Kidney epithelial cell (primary cell): ENCODE results near the gene DCPS. TPM values are rescaled to one million over a fixed set of nuclear protein-coding genes. Genes with fewer than 3 reads are reported as not detected.

Experiments used
- DNase-seq: peaks from one replicate; pipeline ENCODE4 v3.0.0-alpha.2; 2010; ENCODE audit warnings: low read depth
- H3K27me3 ChIP-seq: 2 replicates; pipeline ENCODE4 v1.6.0; 2011; ENCODE audit warnings: low read length; ENCODE audit not compliant: control insufficient read depth, insufficient read depth
- H3K36me3 ChIP-seq: 2 replicates; pipeline ENCODE4 v1.5.1; 2011; ENCODE audit warnings: low read length; ENCODE audit not compliant: control insufficient read depth, insufficient read depth
- H3K4me3 ChIP-seq: 2 replicates; pipeline ENCODE4 v1.5.1; 2011; ENCODE audit warnings: low read depth, mild to moderate bottlenecking, control low read depth, low read length
- CTCF ChIP-seq: IDR thresholded peaks from 2 replicates; pipeline ENCODE4 v1.5.1; 2011; ENCODE audit warnings: mild to moderate bottlenecking, moderate library complexity, low read length, control low read depth, inconsistent platforms; ENCODE audit not compliant: insufficient read depth, poor library complexity, severe bottlenecking
- total RNA-seq: library from RNA; depleted of rRNA; stranded (reverse); fragments of >200 nt; gene quantifications from 2 replicates; pipeline ENCODE4 v1.2.3, GENCODE V29; 2015

Gene DCPS
- total RNA-seq, 1 donor from 2014 or later: 15.0 TPM

- H3K4me3 ChIP-seq: no peak overlapping the region
- DNase-seq: no peak
- H3K36me3 ChIP-seq: no peaks in the 10 kb centered on the region
- no peak for TF ChIP-seq CTCF
- no peaks in the 10 kb centered on the region for H3K27me3 ChIP-seq
Measured at GRCh38 chr11:126339863-126340434, 36.1 kb downstream of the DCPS start.

GRCh38 chr11:126340960-126341606 lies 37.2 kb downstream of the DCPS start:
- Histone ChIP-seq H3K36me3 (no peaks in the 10 kb centered on the region), H3K4me3 (no peak overlapping the region), H3K27me3 (no peaks in the 10 kb centered on the region)
- no peak for DNase-seq
- TF ChIP-seq CTCF: no peak

GRCh38 chr11:126341760-126342161 lies 37.9 kb downstream of the DCPS start:
- no peak for DNase-seq
- Histone ChIP-seq H3K27me3 (no peaks in the 10 kb centered on the region), H3K4me3 (no peak overlapping the region), H3K36me3 (no peaks in the 10 kb centered on the region)
- no peak for TF ChIP-seq CTCF

GRCh38 chr11:126343051-126343450 lies 39.2 kb downstream of the DCPS start:
- no peak for DNase-seq
- Histone ChIP-seq H3K4me3 (no peak overlapping the region), H3K36me3 (no peaks in the 10 kb centered on the region)

GRCh38 chr11:126344141-126345080 lies 40.6 kb downstream of the DCPS start:
- no peak for DNase-seq
- Histone ChIP-seq H3K4me3 (no peak overlapping the region), H3K36me3 (no peaks in the 10 kb centered on the region), H3K27me3 (no peaks in the 10 kb centered on the region)
- TF ChIP-seq CTCF: no peak

More at GRCh38 chr11:126343051-126343450, 39.2 kb downstream of the DCPS start:
- H3K27me3 ChIP-seq: no peaks in the 10 kb centered on the region
- no peak for TF ChIP-seq CTCF
